ENCODE data around the gene RMI2.

RMI2 gene

GRCh38 chr16:11330526-11331237 is 14.6 kb upstream of the RMI2 start:
- no peak for TF ChIP-seq CTCF (IDR thresholded peaks at IDR 0.05; ENCODE audit: low read depth, low read length)
- no peak overlapping the region for H3K4me3 ChIP-seq (replicated peaks in 1 of 2; ENCODE audit: low read depth in 2 of 2, low read length in 2 of 2)
- no peak for DNase-seq (ENCODE audit: low read depth in 2 of 2)

- no peak for DNase-seq (ENCODE audit: low read depth in 2 of 2)
- no peak overlapping the region for H3K4me3 ChIP-seq (replicated peaks in 1 of 2; ENCODE audit: low read depth in 2 of 2, low read length in 2 of 2)
- no peak for TF ChIP-seq CTCF (IDR thresholded peaks at IDR 0.05; ENCODE audit: low read depth, low read length)
These were observed 13.3 kb upstream of the RMI2 start for GRCh38 chr16:11331967-11332366.

GRCh38 chr16:11333010-11333409 is 12.2 kb upstream of the RMI2 start:
- no peak for DNase-seq (ENCODE audit: low read depth in 2 of 2)
- no peak overlapping the region for H3K4me3 ChIP-seq (replicated peaks in 1 of 2; ENCODE audit: low read depth in 2 of 2, low read length in 2 of 2)
- no peak for TF ChIP-seq CTCF (IDR thresholded peaks at IDR 0.05; ENCODE audit: low read depth, low read length)

GRCh38 chr16:11333702-11334101 is 11.6 kb upstream of the RMI2 start:
- TF ChIP-seq CTCF (IDR thresholded peaks at IDR 0.05; ENCODE audit: low read depth, low read length), result no peak

GRCh38 chr16:11334831-11335404 is 10.3 kb upstream of the RMI2 start:
- no peak for TF ChIP-seq CTCF (IDR thresholded peaks at IDR 0.05; ENCODE audit: low read depth, low read length)
- no peak overlapping the region for H3K4me3 ChIP-seq (replicated peaks in 1 of 2; ENCODE audit: low read depth in 2 of 2, low read length in 2 of 2)
- DNase-seq (ENCODE audit: low read depth in 2 of 2), result no peak

More at GRCh38 chr16:11333702-11334101, 11.6 kb upstream of the RMI2 start:
- H3K4me3 ChIP-seq (replicated peaks in 1 of 2; ENCODE audit: low read depth in 2 of 2, low read length in 2 of 2), result no peak overlapping the region
- no peak for DNase-seq (ENCODE audit: low read depth in 2 of 2)

- no peak overlapping the region for H3K4me3 ChIP-seq (replicated peaks in 1 of 2; ENCODE audit: low read depth in 2 of 2, low read length in 2 of 2)
- DNase-seq (ENCODE audit: low read depth in 2 of 2), result no peak
- no peak for TF ChIP-seq CTCF (IDR thresholded peaks at IDR 0.05; ENCODE audit: low read depth, low read length)
These were observed 6.2 kb upstream of the RMI2 start for GRCh38 chr16:11339075-11339474.
